ENCODE data around the gene KCNQ5. TPM values are rescaled to one million over a fixed set of nuclear protein-coding genes. Genes with fewer than 3 reads are reported as not detected.

The KCNQ5 gene
- total and polyA plus RNA-seq, 2 of the 8 experiments (the other 6 are each of a cell fraction or from before 2014, with no cell fraction given), result 0.83 to 1.2 TPM

DNA sequence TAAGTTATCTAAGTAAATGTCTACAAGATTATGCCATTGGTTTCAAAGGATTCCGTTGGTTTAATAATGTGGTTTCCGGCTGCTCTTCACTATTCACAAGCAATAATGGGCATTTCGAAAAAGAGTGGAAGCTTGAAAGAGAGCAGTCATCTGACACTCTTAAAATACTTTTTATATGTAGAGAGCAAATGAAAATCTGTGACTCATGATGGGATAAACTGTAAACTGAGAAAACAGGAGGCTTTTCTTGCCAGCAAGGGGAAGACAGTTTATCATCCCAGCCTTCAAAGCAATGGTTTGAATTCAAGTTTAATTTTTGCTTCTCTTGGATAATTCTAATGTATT lies 457.7 kb downstream of the KCNQ5 start:
- H3K56ac ChIP-seq (replicated peaks; ENCODE audit: insufficient read length, low read depth, low read length), result no peak overlapping the region
- no peak overlapping the region for H2BK12ac ChIP-seq (ENCODE audit: low read depth, low read length)
- H3K4me1 ChIP-seq (replicated peaks in 1 of 4; ENCODE audit: control insufficient read depth in 3 of 4, insufficient read depth in 4 of 4, low read length in 3 of 4), result peaks cover 0 to 7% (median 5%) of the 10 kb centered on the region in 4 experiments; a peak in 3 of 7 replicates
- no peak overlapping the region for H3K27ac ChIP-seq (ENCODE audit: low read depth, low read length)
- H2BK5ac ChIP-seq (ENCODE audit: low read depth, low read length), result no peak overlapping the region
- H2BK120ac ChIP-seq (replicated peaks; ENCODE audit: low read depth, low read length), result no peak overlapping the region
- no peak overlapping the region for H3K9ac ChIP-seq (replicated peaks in 1 of 4; ENCODE audit: extremely low read depth in 1 of 4, low read depth in 3 of 4, low read length in 3 of 4)
- DNase-seq (ENCODE audit: low read depth in 1 of 2, low spot score in 2 of 2), result no peak
- ChIA-PET CTCF (ENCODE audit: partially characterized antibody) (interaction anchor here (1.5 kb wide), 1 partner anchor 102 kb away, joined by 3 read pairs; no protein-coding TSS in a partner anchor), POLR2A (ENCODE audit: partially characterized antibody) (no interaction called here)
- H3K14ac ChIP-seq (ENCODE audit: insufficient read length), result no peak overlapping the region
- H4K5ac ChIP-seq (ENCODE audit: insufficient read length, low read depth, low read length), result no peak overlapping the region
- no peaks in the 10 kb centered on the region for H3K36me3 ChIP-seq (ENCODE audit: control insufficient read depth in 2 of 4, insufficient read depth in 4 of 4, low read length in 3 of 4)
- H3K18ac ChIP-seq (ENCODE audit: extremely low read depth, low read length), result no peak overlapping the region
- H3K23me2 ChIP-seq (ENCODE audit: low read depth, low read length), result no peaks in the 10 kb centered on the region
- no peaks in the 10 kb centered on the region for H3K79me1 ChIP-seq (ENCODE audit: low read depth, low read length)
- no peak overlapping the region for H3K4me2 ChIP-seq (ENCODE audit: insufficient read depth in 1 of 2, low read depth in 2 of 2, low read length in 2 of 2)
- no peak overlapping the region for H2AFZ ChIP-seq (ENCODE audit: low read length)
- H3K4me3 ChIP-seq (ENCODE audit: extremely low read depth in 1 of 4, insufficient read depth in 2 of 4, low read depth in 3 of 4, low read length in 4 of 4), result no peak overlapping the region
- H4K91ac ChIP-seq (replicated peaks; ENCODE audit: insufficient read length, low read length), result no peak overlapping the region
- no peaks in the 10 kb centered on the region for H3K27me3 ChIP-seq (replicated peaks in 1 of 4; ENCODE audit: control insufficient read depth in 3 of 4, extremely low read depth in 1 of 4, insufficient read depth in 3 of 4, low read length in 3 of 4)
- no peaks in the 10 kb centered on the region for H3K9me3 ChIP-seq (ENCODE audit: insufficient read depth in 2 of 2, low read depth in 1 of 2, low read length in 1 of 2)
- no peak overlapping the region for H4K8ac ChIP-seq (ENCODE audit: extremely low read depth, insufficient read depth, low read length)
- no peak overlapping the region for H2BK15ac ChIP-seq (ENCODE audit: low read length)
- H3K4ac ChIP-seq (replicated peaks; ENCODE audit: insufficient read length, low read depth, low read length), result no peak overlapping the region
- no peaks in the 10 kb centered on the region for H4K20me1 ChIP-seq (replicated peaks in 1 of 2; ENCODE audit: control insufficient read depth in 1 of 2, insufficient read depth in 2 of 2, low read length in 2 of 2)
- H2AK5ac ChIP-seq (ENCODE audit: low read depth, low read length), result no peak overlapping the region
- no peak overlapping the region for H2BK20ac ChIP-seq (ENCODE audit: low read length)
- WGBS, 2 experiments (ENCODE audit: extremely low coverage in 1 of 2, insufficient coverage in 1 of 2, insufficient read length in 1 of 2, insufficient replicate concordance in 2 of 2, low coverage in 1 of 2, low lambda C conversion rate in 2 of 2, missing lambda C conversion rate in 1 of 2), result 91% methylated on average over 3 of the region's 3 CpGs; no CpG with 5 or more reads in 1 of the 2 experiments
- no peak overlapping the region for H3K23ac ChIP-seq (ENCODE audit: insufficient read length)
- H3K79me2 ChIP-seq (ENCODE audit: control insufficient read depth in 1 of 2, insufficient read depth in 2 of 2, low read length in 2 of 2), result no peaks in the 10 kb centered on the region
- FAIRE-seq, result no peak
- TF ChIP-seq KDM4A (IDR thresholded peaks at IDR 0.05; ENCODE audit: low read depth, low read length, severe bottlenecking) (no peak), SAP30 (IDR thresholded peaks at IDR 0.05; ENCODE audit: insufficient read depth, insufficient replicate concordance, low read length) (no peak), TCF12 (IDR thresholded peaks at IDR 0.05; ENCODE audit: low read depth, low read length) (no peak), CBX5 (IDR thresholded peaks at IDR 0.05; ENCODE audit: low read depth, low read length) (no peak), CEBPB (IDR thresholded peaks at IDR 0.05; ENCODE audit: low read depth, low read length) (no peak), SP4 (IDR thresholded peaks at IDR 0.05; ENCODE audit: low read length) (no peak), JUND (IDR thresholded peaks at IDR 0.05; ENCODE audit: low read length) (no peak), BCL11A (IDR thresholded peaks at IDR 0.05; ENCODE audit: low read depth in 2 of 2, low read length in 2 of 2) (no peak), BRCA1 (IDR thresholded peaks at IDR 0.05; ENCODE audit: low read depth, low read length) (no peak), TBP (IDR thresholded peaks at IDR 0.05; ENCODE audit: low read depth, low read length) (no peak), CREB1 (IDR thresholded peaks at IDR 0.05) (no peak), KDM5A (IDR thresholded peaks at IDR 0.05; ENCODE audit: low read length) (no peak), SIX5 (IDR thresholded peaks at IDR 0.05; ENCODE audit: low read depth, low read length) (no peak), GABPA (IDR thresholded peaks at IDR 0.05; ENCODE audit: borderline replicate concordance, insufficient read depth, low read length) (no peak)
- TF ChIP-seq, protein P1, sequence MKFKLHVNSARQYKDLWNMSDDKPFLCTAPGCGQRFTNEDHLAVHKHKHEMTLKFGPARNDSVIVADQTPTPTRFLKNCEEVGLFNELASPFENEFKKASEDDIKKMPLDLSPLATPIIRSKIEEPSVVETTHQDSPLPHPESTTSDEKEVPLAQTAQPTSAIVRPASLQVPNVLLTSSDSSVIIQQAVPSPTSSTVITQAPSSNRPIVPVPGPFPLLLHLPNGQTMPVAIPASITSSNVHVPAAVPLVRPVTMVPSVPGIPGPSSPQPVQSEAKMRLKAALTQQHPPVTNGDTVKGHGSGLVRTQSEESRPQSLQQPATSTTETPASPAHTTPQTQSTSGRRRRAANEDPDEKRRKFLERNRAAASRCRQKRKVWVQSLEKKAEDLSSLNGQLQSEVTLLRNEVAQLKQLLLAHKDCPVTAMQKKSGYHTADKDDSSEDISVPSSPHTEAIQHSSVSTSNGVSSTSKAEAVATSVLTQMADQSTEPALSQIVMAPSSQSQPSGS (IDR thresholded peaks at IDR 0.05; ENCODE audit: low read length), result no peak

Data from H1 (cell line).